Suprapubic skin (tissue), 4 donors: ENCODE results near the gene C19orf38. TPM values are rescaled to one million over a fixed set of nuclear protein-coding genes. Genes with fewer than 3 reads are reported as not detected.

ENCODE experiments used
- DNase-seq, 2 donors: peaks; one replicate each; pipeline ENCODE4 v3.0.0-alpha.2; 2019; ENCODE audit warnings: low spot score in 2 of 2
- H3K27ac ChIP-seq: fragments of 200-600 bp; sonication (generic); one replicate; pipeline ENCODE4 v1.5.1; 2019
- H3K27me3 ChIP-seq: fragments of 200-600 bp; sonication (generic); one replicate; pipeline ENCODE4 v1.5.1; 2019
- H3K36me3 ChIP-seq: fragments of 200-600 bp; sonication (generic); one replicate; pipeline ENCODE4 v1.5.1; 2019
- H3K4me1 ChIP-seq: fragments of 200-600 bp; sonication (generic); one replicate; pipeline ENCODE4 v1.5.1; 2019
- H3K4me3 ChIP-seq: fragments of 200-600 bp; sonication (generic); one replicate; pipeline ENCODE4 v1.5.1; 2019; ENCODE audit warnings: mild to moderate bottlenecking
- H3K9me3 ChIP-seq: fragments of 200-600 bp; sonication (generic); one replicate; pipeline ENCODE4 v1.5.1; 2019
- CTCF ChIP-seq, 2 donors: fragments of 200-600 bp in 1 of 2; fragments of 450-650 bp in 1 of 2; sonication (generic) in 1 of 2; IDR thresholded peaks; one replicate each; pipeline ENCODE4 v1.5.1; 2016 to 2019; ENCODE audit warnings: antibody characterized with exemption in 2 of 2, mild to moderate bottlenecking in 1 of 2, moderate library complexity in 1 of 2
- EP300 ChIP-seq: sonication (generic); formaldehyde crosslinking; IDR thresholded peaks from one replicate; pipeline ENCODE4 v1.6.1; 2017; ENCODE audit warnings: antibody characterized with exemption
- POLR2A ChIP-seq, 2 donors: fragments of 450-650 bp; IDR thresholded peaks; one replicate each; pipeline ENCODE4 v1.6.1; 2017; ENCODE audit warnings: antibody characterized with exemption in 2 of 2, mild to moderate bottlenecking in 2 of 2, moderate library complexity in 2 of 2
- POLR2AphosphoS5 ChIP-seq, 3 donors: sonication (generic); formaldehyde crosslinking; IDR thresholded peaks; one replicate each; pipeline ENCODE4 v1.6.1; 2017; ENCODE audit warnings: antibody characterized with exemption in 3 of 3
- WGBS: methylation state at CpG from one replicate; pipeline ENCODE4 v1.1.5; 2018; 5-methylcytosine and 5-hydroxymethylcytosine counted together
- total RNA-seq, 4 donors: library from RNA; depleted of rRNA; stranded (reverse); fragments of >200 nt; gene quantifications; one replicate each; pipeline ENCODE4 v1.1.0, GENCODE V29; 2016

Gene C19orf38
- total RNA-seq, 4 donors from 2014 or later: 1.7 TPM; not detected in 3

GRCh38 chr19:10812902-10813404 is 35.3 kb upstream of the C19orf38 start:
- TF ChIP-seq EP300: no peak
- no peak for TF ChIP-seq POLR2A (IDR thresholded peaks at IDR 0.05)
- no peaks in the 10 kb centered on the region for H3K9me3 ChIP-seq
- peaks cover 12% of the 10 kb centered on the region for H3K4me1 ChIP-seq
- WGBS: 58% methylated on average over 6 of the region's 9 CpGs
- DNase-seq: no peak
- peak overlapping the region; percentile 19 for H3K27ac ChIP-seq
- peaks cover 87% of the 10 kb centered on the region for H3K36me3 ChIP-seq
- H3K27me3 ChIP-seq: no peaks in the 10 kb centered on the region
- no peak overlapping the region for H3K4me3 ChIP-seq

GRCh38 chr19:10815007-10815536 is 33.1 kb upstream of the C19orf38 start:
- Histone ChIP-seq H3K36me3 (peaks cover 72% of the 10 kb centered on the region), H3K9me3 (no peaks in the 10 kb centered on the region), H3K4me1 (peaks cover 18% of the 10 kb centered on the region), H3K27me3 (no peaks in the 10 kb centered on the region), H3K4me3 (no peak overlapping the region), H3K27ac (no peak overlapping the region)
- TF ChIP-seq EP300 (no peak), POLR2AphosphoS5 (IDR thresholded peaks at IDR 0.05) (no peak), POLR2A (IDR thresholded peaks at IDR 0.05) (no peak), CTCF (IDR thresholded peaks at IDR 0.05) (no peak)
- DNase-seq: no peak
- WGBS: 85% methylated on average over 9 of the region's 9 CpGs

- DNase-seq: no peak
- peak overlapping the region; percentile 71 for H3K27ac ChIP-seq
- peak overlapping the region; percentile 46 for H3K4me3 ChIP-seq
- TF ChIP-seq CTCF (IDR thresholded peaks at IDR 0.05) (no peak), EP300 (no peak), POLR2A (IDR thresholded peaks at IDR 0.05) (no peak), POLR2AphosphoS5 (IDR thresholded peaks at IDR 0.05) (no peak)
- no peaks in the 10 kb centered on the region for H3K9me3 ChIP-seq
- H3K4me1 ChIP-seq: peaks cover 18% of the 10 kb centered on the region
- peaks cover 72% of the 10 kb centered on the region for H3K36me3 ChIP-seq
- no peaks in the 10 kb centered on the region for H3K27me3 ChIP-seq
- 74% methylated on average over 10 of the region's 21 CpGs for WGBS
Measured at GRCh38 chr19:10815969-10816644, 32.1 kb upstream of the C19orf38 start.

- 100% methylated on average over 1 of the region's 11 CpGs for WGBS
- TF ChIP-seq POLR2A (IDR thresholded peaks at IDR 0.05) (no peak), EP300 (no peak), CTCF (IDR thresholded peaks at IDR 0.05) (no peak), POLR2AphosphoS5 (IDR thresholded peaks at IDR 0.05) (no peak)
- Histone ChIP-seq H3K4me1 (peaks cover 18% of the 10 kb centered on the region), H3K4me3 (peak overlapping the region; percentile 46), H3K27me3 (no peaks in the 10 kb centered on the region), H3K27ac (peak overlapping the region; percentile 71), H3K9me3 (no peaks in the 10 kb centered on the region), H3K36me3 (peaks cover 72% of the 10 kb centered on the region)
- DNase-seq: no peak
Measured at GRCh38 chr19:10816691-10817090, 31.5 kb upstream of the C19orf38 start.

GRCh38 chr19:10817291-10818038 is 30.8 kb upstream of the C19orf38 start:
- no peaks in the 10 kb centered on the region for H3K27me3 ChIP-seq
- no peaks in the 10 kb centered on the region for H3K9me3 ChIP-seq
- WGBS: 69% methylated on average over 24 of the region's 42 CpGs
- peak overlapping the region; percentile 83 for H3K27ac ChIP-seq
- peak overlapping the region; percentile 46 for H3K4me3 ChIP-seq
- H3K36me3 ChIP-seq: peaks cover 72% of the 10 kb centered on the region
- DNase-seq: peak in 1 of 2 donors; percentile 88
- peaks cover 18% of the 10 kb centered on the region for H3K4me1 ChIP-seq
- TF ChIP-seq POLR2A (IDR thresholded peaks at IDR 0.05) (no peak), CTCF (IDR thresholded peaks at IDR 0.05) (no peak), POLR2AphosphoS5 (IDR thresholded peaks at IDR 0.05) (peak in 1 of 3 donors; percentile 59), EP300 (no peak)
